WTC11 (cell line): Measurements from ENCODE around the gene STK32B. TPM values are rescaled to one million over a fixed set of nuclear protein-coding genes. Genes with fewer than 3 reads are reported as not detected.

ENCODE experiments used
- ATAC-seq: fragments of 200-7000 bp; cut with Tn5 transposase; 2 replicates; pipeline ENCODE4 v1.10.0; 2021; ENCODE audit warnings: mild to moderate bottlenecking, moderate library complexity
- CTCF ChIA-PET: fragments of 300-600 bp; sonication (Branson Sonifier 250); formaldehyde crosslinking; loops from one replicate; lab custom pipeline; 2021; ENCODE audit warnings: antibody characterized with exemption; lab: Charles Lee
- POLR2A ChIA-PET: fragments of 350-600 bp; sonication (Branson Sonifier 250); formaldehyde crosslinking; loops from one replicate; lab custom pipeline; 2021; ENCODE audit warnings: antibody characterized with exemption; lab: Charles Lee
- DNase-seq: peaks from one replicate; pipeline ENCODE4 v3.0.0; 2021; ENCODE audit warnings: low spot score
- H3K27ac Mint-ChIP-seq: 2 replicates; pipeline ENCODE4 v1.8.0; 2021; ENCODE audit warnings: mixed read lengths
- H3K27me3 Mint-ChIP-seq: 2 replicates; pipeline ENCODE4 v1.8.0; 2021; ENCODE audit warnings: low read depth, mild to moderate bottlenecking, moderate library complexity, mixed read lengths
- H3K36me3 Mint-ChIP-seq: 2 replicates; pipeline ENCODE4 v1.8.0; 2021; ENCODE audit warnings: mixed read lengths
- H3K4me1 Mint-ChIP-seq: 2 replicates; pipeline ENCODE4 v1.8.0; 2022; ENCODE audit warnings: mixed read lengths
- H3K4me3 Mint-ChIP-seq: 2 replicates; pipeline ENCODE4 v1.8.0; 2021; ENCODE audit warnings: mild to moderate bottlenecking, moderate library complexity, mixed read lengths
- H3K9me3 Mint-ChIP-seq: 2 replicates; pipeline ENCODE4 v1.8.0; 2021; ENCODE audit warnings: mixed read lengths
- CBFB ChIP-seq: sonication (generic); formaldehyde crosslinking; IDR thresholded peaks from 2 replicates; pipeline ENCODE4 v1.8.1; 2022; ENCODE audit warnings: mild to moderate bottlenecking, low read depth, missing genetic modification reagents
- EMX1 ChIP-seq: fragments of 250-450 bp; sonication (Bioruptor Pico); IDR thresholded peaks from 2 replicates; pipeline ENCODE4 v1.8.0; 2021; ENCODE audit warnings: mild to moderate bottlenecking
- FOXK1 ChIP-seq: sonication (generic); formaldehyde crosslinking; IDR thresholded peaks from 2 replicates; pipeline ENCODE4 v1.8.0; 2022; ENCODE audit warnings: mild to moderate bottlenecking, moderate library complexity, missing genetic modification reagents
- NR3C1 ChIP-seq: sonication (generic); formaldehyde crosslinking; conservative IDR thresholded peaks from 2 replicates; pipeline ENCODE4 v1.8.1; 2023; ENCODE audit warnings: low read depth, mild to moderate bottlenecking, missing genetic modification reagents
- SOX15 ChIP-seq: fragments of 250-450 bp; sonication (Bioruptor Pico); IDR thresholded peaks from 2 replicates; pipeline ENCODE4 v1.9.0; 2021; ENCODE audit warnings: mild to moderate bottlenecking
- SP1 ChIP-seq: sonication (generic); formaldehyde crosslinking; conservative IDR thresholded peaks from 2 replicates; pipeline ENCODE4 v1.8.1; 2022; ENCODE audit warnings: missing genetic modification reagents
- ZNF121 ChIP-seq: sonication (generic); formaldehyde crosslinking; IDR thresholded peaks from 2 replicates; pipeline ENCODE4 v1.8.0; 2023; ENCODE audit warnings: missing genetic modification reagents
- ZNF263 ChIP-seq: sonication (generic); formaldehyde crosslinking; IDR thresholded peaks from 2 replicates; pipeline ENCODE4 v1.8.1; 2022; ENCODE audit warnings: low read depth, mild to moderate bottlenecking, moderate library complexity, missing genetic modification reagents
- total RNA-seq: library from RNA; stranded (reverse); gene quantifications from 3 replicates; pipeline ENCODE4 v1.2.3, GENCODE V29; 2021
- TF ChIP-seq, protein P1 (sequence below): sonication (generic); formaldehyde crosslinking; IDR thresholded peaks from 2 replicates; pipeline ENCODE4 v1.8.0; 2023; ENCODE audit warnings: missing genetic modification reagents, mild to moderate bottlenecking, borderline replicate concordance
- TF ChIP-seq, protein P2 (sequence below): sonication (generic); formaldehyde crosslinking; IDR thresholded peaks from 2 replicates; pipeline ENCODE4 v1.8.1; 2023; ENCODE audit warnings: mild to moderate bottlenecking, moderate library complexity, missing genetic modification reagents
- TF ChIP-seq, protein P3 (sequence below): sonication (generic); formaldehyde crosslinking; IDR thresholded peaks from 2 replicates; pipeline ENCODE4 v1.8.1; 2023; ENCODE audit warnings: mild to moderate bottlenecking, missing genetic modification reagents, moderate library complexity
- TF ChIP-seq, protein P4 (sequence below): sonication (generic); formaldehyde crosslinking; IDR thresholded peaks from 2 replicates; pipeline ENCODE4 v1.8.0; 2022; ENCODE audit warnings: mild to moderate bottlenecking, missing genetic modification reagents
- TF ChIP-seq, protein P5 (sequence below): fragments of 200-600 bp; IDR thresholded peaks from 2 replicates; pipeline ENCODE4 v1.8.0; 2022; ENCODE audit warnings: antibody characterized with exemption
- TF ChIP-seq, protein P6 (sequence below): sonication (generic); formaldehyde crosslinking; IDR thresholded peaks from 2 replicates; pipeline ENCODE4 v1.8.1; 2023; ENCODE audit warnings: mild to moderate bottlenecking, missing genetic modification reagents
- TF ChIP-seq, protein P7 (sequence below): sonication (generic); formaldehyde crosslinking; IDR thresholded peaks from 2 replicates; pipeline ENCODE4 v1.8.0; 2022; ENCODE audit warnings: missing genetic modification reagents
- TF ChIP-seq, protein P8 (sequence below): sonication (generic); formaldehyde crosslinking; IDR thresholded peaks from 2 replicates; pipeline ENCODE4 v1.8.1; 2023; ENCODE audit warnings: mild to moderate bottlenecking, missing genetic modification reagents, borderline replicate concordance
- TF ChIP-seq, protein P9 (sequence below): fragments of 250-450 bp; sonication (Bioruptor Pico); IDR thresholded peaks from 2 replicates; pipeline ENCODE4 v1.9.0; 2021; ENCODE audit warnings: moderate library complexity, mild to moderate bottlenecking, inconsistent platforms, borderline replicate concordance

The STK32B gene
- total RNA-seq, 1 experiment from 2014 or later, result 1.9 TPM

DNA sequence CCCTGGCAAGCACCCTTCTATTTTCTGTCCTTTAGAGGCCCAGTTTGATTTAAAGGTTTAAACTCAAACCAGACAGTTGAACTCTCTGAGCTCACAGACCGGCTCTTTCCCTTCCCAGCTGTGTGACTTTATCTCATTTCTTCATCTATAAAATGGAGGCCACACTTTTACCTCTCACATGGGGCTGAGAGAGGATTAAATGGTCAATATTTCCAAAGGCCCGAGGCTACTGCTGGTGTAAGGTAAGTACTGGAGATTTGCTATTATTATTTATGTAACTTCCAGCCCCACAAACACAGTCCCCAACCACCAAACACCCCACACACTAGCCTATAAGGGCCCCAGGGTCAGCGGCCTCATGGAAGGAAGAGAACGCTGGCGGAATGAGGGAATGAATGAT, 18.5 kb upstream of the STK32B start:
- peaks cover 20% of the 10 kb centered on the region for H3K27me3 Mint-ChIP-seq
- no peak for ATAC-seq
- TF ChIP-seq, protein P1, sequence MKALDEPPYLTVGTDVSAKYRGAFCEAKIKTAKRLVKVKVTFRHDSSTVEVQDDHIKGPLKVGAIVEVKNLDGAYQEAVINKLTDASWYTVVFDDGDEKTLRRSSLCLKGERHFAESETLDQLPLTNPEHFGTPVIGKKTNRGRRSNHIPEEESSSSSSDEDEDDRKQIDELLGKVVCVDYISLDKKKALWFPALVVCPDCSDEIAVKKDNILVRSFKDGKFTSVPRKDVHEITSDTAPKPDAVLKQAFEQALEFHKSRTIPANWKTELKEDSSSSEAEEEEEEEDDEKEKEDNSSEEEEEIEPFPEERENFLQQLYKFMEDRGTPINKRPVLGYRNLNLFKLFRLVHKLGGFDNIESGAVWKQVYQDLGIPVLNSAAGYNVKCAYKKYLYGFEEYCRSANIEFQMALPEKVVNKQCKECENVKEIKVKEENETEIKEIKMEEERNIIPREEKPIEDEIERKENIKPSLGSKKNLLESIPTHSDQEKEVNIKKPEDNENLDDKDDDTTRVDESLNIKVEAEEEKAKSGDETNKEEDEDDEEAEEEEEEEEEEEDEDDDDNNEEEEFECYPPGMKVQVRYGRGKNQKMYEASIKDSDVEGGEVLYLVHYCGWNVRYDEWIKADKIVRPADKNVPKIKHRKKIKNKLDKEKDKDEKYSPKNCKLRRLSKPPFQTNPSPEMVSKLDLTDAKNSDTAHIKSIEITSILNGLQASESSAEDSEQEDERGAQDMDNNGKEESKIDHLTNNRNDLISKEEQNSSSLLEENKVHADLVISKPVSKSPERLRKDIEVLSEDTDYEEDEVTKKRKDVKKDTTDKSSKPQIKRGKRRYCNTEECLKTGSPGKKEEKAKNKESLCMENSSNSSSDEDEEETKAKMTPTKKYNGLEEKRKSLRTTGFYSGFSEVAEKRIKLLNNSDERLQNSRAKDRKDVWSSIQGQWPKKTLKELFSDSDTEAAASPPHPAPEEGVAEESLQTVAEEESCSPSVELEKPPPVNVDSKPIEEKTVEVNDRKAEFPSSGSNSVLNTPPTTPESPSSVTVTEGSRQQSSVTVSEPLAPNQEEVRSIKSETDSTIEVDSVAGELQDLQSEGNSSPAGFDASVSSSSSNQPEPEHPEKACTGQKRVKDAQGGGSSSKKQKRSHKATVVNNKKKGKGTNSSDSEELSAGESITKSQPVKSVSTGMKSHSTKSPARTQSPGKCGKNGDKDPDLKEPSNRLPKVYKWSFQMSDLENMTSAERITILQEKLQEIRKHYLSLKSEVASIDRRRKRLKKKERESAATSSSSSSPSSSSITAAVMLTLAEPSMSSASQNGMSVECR (CRISPR knock-in tag), result no peak
- TF ChIP-seq, protein P2, sequence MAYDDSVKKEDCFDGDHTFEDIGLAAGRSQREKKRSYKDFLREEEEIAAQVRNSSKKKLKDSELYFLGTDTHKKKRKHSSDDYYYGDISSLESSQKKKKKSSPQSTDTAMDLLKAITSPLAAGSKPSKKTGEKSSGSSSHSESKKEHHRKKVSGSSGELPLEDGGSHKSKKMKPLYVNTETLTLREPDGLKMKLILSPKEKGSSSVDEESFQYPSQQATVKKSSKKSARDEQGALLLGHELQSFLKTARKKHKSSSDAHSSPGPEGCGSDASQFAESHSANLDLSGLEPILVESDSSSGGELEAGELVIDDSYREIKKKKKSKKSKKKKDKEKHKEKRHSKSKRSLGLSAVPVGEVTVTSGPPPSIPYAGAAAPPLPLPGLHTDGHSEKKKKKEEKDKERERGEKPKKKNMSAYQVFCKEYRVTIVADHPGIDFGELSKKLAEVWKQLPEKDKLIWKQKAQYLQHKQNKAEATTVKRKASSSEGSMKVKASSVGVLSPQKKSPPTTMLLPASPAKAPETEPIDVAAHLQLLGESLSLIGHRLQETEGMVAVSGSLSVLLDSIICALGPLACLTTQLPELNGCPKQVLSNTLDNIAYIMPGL (CRISPR knock-in tag), result no peak
- TF ChIP-seq, protein P3, sequence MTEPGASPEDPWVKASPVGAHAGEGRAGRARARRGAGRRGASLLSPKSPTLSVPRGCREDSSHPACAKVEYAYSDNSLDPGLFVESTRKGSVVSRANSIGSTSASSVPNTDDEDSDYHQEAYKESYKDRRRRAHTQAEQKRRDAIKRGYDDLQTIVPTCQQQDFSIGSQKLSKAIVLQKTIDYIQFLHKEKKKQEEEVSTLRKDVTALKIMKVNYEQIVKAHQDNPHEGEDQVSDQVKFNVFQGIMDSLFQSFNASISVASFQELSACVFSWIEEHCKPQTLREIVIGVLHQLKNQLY, result no peak
- TF ChIP-seq, protein P4, sequence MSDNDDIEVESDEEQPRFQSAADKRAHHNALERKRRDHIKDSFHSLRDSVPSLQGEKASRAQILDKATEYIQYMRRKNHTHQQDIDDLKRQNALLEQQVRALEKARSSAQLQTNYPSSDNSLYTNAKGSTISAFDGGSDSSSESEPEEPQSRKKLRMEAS (CRISPR knock-in tag), result no peak
- TF ChIP-seq NR3C1 (CRISPR knock-in tag), result no peak
- TF ChIP-seq, protein P5, sequence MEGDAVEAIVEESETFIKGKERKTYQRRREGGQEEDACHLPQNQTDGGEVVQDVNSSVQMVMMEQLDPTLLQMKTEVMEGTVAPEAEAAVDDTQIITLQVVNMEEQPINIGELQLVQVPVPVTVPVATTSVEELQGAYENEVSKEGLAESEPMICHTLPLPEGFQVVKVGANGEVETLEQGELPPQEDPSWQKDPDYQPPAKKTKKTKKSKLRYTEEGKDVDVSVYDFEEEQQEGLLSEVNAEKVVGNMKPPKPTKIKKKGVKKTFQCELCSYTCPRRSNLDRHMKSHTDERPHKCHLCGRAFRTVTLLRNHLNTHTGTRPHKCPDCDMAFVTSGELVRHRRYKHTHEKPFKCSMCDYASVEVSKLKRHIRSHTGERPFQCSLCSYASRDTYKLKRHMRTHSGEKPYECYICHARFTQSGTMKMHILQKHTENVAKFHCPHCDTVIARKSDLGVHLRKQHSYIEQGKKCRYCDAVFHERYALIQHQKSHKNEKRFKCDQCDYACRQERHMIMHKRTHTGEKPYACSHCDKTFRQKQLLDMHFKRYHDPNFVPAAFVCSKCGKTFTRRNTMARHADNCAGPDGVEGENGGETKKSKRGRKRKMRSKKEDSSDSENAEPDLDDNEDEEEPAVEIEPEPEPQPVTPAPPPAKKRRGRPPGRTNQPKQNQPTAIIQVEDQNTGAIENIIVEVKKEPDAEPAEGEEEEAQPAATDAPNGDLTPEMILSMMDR, result no peak
- TF ChIP-seq EMX1 (CRISPR knock-in tag), result no peak
- TF ChIP-seq, protein P6, sequence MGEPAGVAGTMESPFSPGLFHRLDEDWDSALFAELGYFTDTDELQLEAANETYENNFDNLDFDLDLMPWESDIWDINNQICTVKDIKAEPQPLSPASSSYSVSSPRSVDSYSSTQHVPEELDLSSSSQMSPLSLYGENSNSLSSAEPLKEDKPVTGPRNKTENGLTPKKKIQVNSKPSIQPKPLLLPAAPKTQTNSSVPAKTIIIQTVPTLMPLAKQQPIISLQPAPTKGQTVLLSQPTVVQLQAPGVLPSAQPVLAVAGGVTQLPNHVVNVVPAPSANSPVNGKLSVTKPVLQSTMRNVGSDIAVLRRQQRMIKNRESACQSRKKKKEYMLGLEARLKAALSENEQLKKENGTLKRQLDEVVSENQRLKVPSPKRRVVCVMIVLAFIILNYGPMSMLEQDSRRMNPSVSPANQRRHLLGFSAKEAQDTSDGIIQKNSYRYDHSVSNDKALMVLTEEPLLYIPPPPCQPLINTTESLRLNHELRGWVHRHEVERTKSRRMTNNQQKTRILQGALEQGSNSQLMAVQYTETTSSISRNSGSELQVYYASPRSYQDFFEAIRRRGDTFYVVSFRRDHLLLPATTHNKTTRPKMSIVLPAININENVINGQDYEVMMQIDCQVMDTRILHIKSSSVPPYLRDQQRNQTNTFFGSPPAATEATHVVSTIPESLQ (CRISPR knock-in tag), result no peak
- TF ChIP-seq, protein P7, sequence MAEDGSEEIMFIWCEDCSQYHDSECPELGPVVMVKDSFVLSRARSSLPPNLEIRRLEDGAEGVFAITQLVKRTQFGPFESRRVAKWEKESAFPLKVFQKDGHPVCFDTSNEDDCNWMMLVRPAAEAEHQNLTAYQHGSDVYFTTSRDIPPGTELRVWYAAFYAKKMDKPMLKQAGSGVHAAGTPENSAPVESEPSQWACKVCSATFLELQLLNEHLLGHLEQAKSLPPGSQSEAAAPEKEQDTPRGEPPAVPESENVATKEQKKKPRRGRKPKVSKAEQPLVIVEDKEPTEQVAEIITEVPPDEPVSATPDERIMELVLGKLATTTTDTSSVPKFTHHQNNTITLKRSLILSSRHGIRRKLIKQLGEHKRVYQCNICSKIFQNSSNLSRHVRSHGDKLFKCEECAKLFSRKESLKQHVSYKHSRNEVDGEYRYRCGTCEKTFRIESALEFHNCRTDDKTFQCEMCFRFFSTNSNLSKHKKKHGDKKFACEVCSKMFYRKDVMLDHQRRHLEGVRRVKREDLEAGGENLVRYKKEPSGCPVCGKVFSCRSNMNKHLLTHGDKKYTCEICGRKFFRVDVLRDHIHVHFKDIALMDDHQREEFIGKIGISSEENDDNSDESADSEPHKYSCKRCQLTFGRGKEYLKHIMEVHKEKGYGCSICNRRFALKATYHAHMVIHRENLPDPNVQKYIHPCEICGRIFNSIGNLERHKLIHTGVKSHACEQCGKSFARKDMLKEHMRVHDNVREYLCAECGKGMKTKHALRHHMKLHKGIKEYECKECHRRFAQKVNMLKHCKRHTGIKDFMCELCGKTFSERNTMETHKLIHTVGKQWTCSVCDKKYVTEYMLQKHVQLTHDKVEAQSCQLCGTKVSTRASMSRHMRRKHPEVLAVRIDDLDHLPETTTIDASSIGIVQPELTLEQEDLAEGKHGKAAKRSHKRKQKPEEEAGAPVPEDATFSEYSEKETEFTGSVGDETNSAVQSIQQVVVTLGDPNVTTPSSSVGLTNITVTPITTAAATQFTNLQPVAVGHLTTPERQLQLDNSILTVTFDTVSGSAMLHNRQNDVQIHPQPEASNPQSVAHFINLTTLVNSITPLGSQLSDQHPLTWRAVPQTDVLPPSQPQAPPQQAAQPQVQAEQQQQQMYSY, result no peak
- TF ChIP-seq SOX15, result no peak
- TF ChIP-seq SP1 (CRISPR knock-in tag), result no peak
- TF ChIP-seq, protein P8, sequence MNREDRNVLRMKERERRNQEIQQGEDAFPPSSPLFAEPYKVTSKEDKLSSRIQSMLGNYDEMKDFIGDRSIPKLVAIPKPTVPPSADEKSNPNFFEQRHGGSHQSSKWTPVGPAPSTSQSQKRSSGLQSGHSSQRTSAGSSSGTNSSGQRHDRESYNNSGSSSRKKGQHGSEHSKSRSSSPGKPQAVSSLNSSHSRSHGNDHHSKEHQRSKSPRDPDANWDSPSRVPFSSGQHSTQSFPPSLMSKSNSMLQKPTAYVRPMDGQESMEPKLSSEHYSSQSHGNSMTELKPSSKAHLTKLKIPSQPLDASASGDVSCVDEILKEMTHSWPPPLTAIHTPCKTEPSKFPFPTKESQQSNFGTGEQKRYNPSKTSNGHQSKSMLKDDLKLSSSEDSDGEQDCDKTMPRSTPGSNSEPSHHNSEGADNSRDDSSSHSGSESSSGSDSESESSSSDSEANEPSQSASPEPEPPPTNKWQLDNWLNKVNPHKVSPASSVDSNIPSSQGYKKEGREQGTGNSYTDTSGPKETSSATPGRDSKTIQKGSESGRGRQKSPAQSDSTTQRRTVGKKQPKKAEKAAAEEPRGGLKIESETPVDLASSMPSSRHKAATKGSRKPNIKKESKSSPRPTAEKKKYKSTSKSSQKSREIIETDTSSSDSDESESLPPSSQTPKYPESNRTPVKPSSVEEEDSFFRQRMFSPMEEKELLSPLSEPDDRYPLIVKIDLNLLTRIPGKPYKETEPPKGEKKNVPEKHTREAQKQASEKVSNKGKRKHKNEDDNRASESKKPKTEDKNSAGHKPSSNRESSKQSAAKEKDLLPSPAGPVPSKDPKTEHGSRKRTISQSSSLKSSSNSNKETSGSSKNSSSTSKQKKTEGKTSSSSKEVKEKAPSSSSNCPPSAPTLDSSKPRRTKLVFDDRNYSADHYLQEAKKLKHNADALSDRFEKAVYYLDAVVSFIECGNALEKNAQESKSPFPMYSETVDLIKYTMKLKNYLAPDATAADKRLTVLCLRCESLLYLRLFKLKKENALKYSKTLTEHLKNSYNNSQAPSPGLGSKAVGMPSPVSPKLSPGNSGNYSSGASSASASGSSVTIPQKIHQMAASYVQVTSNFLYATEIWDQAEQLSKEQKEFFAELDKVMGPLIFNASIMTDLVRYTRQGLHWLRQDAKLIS (CRISPR knock-in tag), result no peak
- TF ChIP-seq FOXK1, result no peak
- TF ChIP-seq, protein P9, sequence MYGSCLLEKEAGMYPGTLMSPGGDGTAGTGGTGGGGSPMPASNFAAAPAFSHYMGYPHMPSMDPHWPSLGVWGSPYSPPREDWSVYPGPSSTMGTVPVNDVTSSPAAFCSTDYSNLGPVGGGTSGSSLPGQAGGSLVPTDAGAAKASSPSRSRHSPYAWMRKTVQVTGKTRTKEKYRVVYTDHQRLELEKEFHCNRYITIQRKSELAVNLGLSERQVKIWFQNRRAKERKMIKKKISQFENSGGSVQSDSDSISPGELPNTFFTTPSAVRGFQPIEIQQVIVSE (CRISPR knock-in tag), result no peak
- TF ChIP-seq ZNF121, result no peak
- no peak for TF ChIP-seq ZNF263 (CRISPR knock-in tag)
- no peak for TF ChIP-seq CBFB

More for the DNA sequence above, 18.5 kb upstream of the STK32B start:
- H3K4me1 Mint-ChIP-seq, result peaks cover 19% of the 10 kb centered on the region
- ChIA-PET CTCF (no interaction called here), POLR2A (no interaction called here)
- H3K4me3 Mint-ChIP-seq, result no peak overlapping the region
- no peak for DNase-seq
- no peak overlapping the region for H3K27ac Mint-ChIP-seq
- no peaks in the 10 kb centered on the region for H3K36me3 Mint-ChIP-seq
- 0 out of 2 replicates have a peak, but pooled peaks cover 3% of the 10 kb centered on the region for H3K9me3 Mint-ChIP-seq
